ENCODE measurements around the gene SPOCK1. TPM values are rescaled to one million over a fixed set of nuclear protein-coding genes. Genes with fewer than 3 reads are reported as not detected.

The SPOCK1 gene
- total and polyA plus RNA-seq, 7 donors = 4.2 to 52.7 (median 16.0) TPM

DNA sequence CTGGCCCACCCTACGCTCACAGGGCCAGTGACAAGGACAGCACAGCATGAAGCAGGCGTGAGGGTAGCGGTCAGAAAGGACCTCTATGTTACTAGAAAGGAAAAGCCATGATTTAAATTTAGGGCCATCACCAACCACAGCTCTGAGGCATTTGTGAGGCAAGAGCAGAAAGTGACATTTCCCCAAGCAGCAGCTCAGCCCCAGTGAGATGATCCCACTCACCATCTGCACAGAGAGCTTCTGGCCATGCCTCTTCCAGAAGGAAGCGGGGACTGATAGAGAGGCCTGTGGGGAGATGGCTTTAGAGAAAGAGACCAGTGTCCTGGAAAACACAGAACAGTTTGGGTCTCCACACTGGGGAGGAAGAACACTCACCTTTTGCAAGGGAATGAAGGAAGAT is 413.9 kb downstream of the SPOCK1 start:
- intact Hi-C loops (cut with DNase I) = no loop called here
- Histone ChIP-seq H3K4me1 (no peaks in the 10 kb centered on the region), H3K4me3 (no peak overlapping the region), H3K9me3 (no peaks in the 10 kb centered on the region), H3K27ac (no peak overlapping the region), H3K27me3 (ENCODE audit: insufficient read depth in 3 of 3, low read length in 2 of 3) (no peaks in the 10 kb centered on the region), H3K36me3 (ENCODE audit: insufficient read depth in 1 of 2, low read depth in 1 of 2) (no peaks in the 10 kb centered on the region)
- ATAC-seq (no peak), DNase-seq (no peak)
- 94 to 97% (median 94%) methylated on average over 4 of the region's 4 CpGs for WGBS, 3 donors
- TF ChIP-seq CTCF (IDR thresholded peaks at IDR 0.05) = no peak

DNA sequence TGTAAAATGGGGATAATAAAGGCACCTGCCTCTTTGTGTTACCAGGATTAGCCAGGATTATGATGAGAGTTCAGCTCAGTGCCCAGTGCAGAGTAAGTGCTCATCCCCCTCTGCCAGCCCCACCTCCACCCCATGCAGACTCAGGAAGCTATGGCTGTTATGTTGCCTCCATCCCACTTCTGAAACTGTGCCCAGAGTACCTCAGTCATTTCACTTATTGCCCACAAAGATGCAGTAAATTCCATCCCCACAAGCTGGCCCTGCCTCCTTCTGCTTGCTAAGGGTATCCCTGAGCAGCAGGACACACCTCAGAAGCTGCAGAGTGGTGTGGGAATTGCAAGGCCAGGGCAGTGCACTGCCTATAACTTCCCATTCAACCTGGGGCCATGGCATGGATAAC is 415.1 kb downstream of the SPOCK1 start:
- Histone ChIP-seq H3K4me1 (no peaks in the 10 kb centered on the region), H3K27ac (no peak overlapping the region), H3K9me3 (no peaks in the 10 kb centered on the region), H3K36me3 (ENCODE audit: insufficient read depth in 1 of 2, low read depth in 1 of 2) (no peaks in the 10 kb centered on the region), H3K4me3 (no peak overlapping the region), H3K27me3 (ENCODE audit: insufficient read depth in 3 of 3, low read length in 2 of 3) (no peaks in the 10 kb centered on the region)
- ATAC-seq (no peak), DNase-seq (no peak)
- no peak for TF ChIP-seq CTCF (IDR thresholded peaks at IDR 0.05)
- intact Hi-C loops (cut with DNase I) = no loop called here

GRCh38 chr5:137082951-137083350 is 416.2 kb downstream of the SPOCK1 start:
- Histone ChIP-seq H3K9me3 (no peaks in the 10 kb centered on the region), H3K36me3 (ENCODE audit: insufficient read depth in 1 of 2, low read depth in 1 of 2) (no peaks in the 10 kb centered on the region), H3K4me1 (no peaks in the 10 kb centered on the region), H3K4me3 (no peak overlapping the region), H3K27ac (no peak overlapping the region), H3K27me3 (ENCODE audit: insufficient read depth in 3 of 3, low read length in 2 of 3) (no peaks in the 10 kb centered on the region)
- ATAC-seq (no peak), DNase-seq (no peak)
- intact Hi-C loops (cut with DNase I) = no loop called here
- 87 to 91% (median 88%) methylated on average over 6 of the region's 6 CpGs for WGBS, 3 donors
- TF ChIP-seq CTCF (IDR thresholded peaks at IDR 0.05) = no peak

- ATAC-seq (peak; percentile 43 to 76 (median 72)), DNase-seq (no peak)
- Histone ChIP-seq H3K9me3 (no peaks in the 10 kb centered on the region), H3K36me3 (ENCODE audit: insufficient read depth in 1 of 2, low read depth in 1 of 2) (no peaks in the 10 kb centered on the region), H3K4me1 (no peaks in the 10 kb centered on the region), H3K4me3 (no peak overlapping the region), H3K27me3 (ENCODE audit: insufficient read depth in 3 of 3, low read length in 2 of 3) (no peaks in the 10 kb centered on the region), H3K27ac (no peak overlapping the region)
- intact Hi-C loops (cut with DNase I) = loop anchor here in 1 of 2 donors (10.0 kb wide), 1 partner anchor 273 kb away; no protein-coding TSS in a partner anchor
- WGBS, 3 donors = 45 to 49% (median 48%) methylated on average over 7 of the region's 7 CpGs
- TF ChIP-seq CTCF (IDR thresholded peaks at IDR 0.05) = no peak
Observed at GRCh38 chr5:137078171-137078665, 420.9 kb downstream of the SPOCK1 start.
